GM21576 (cell line): ENCODE results near the gene TEX2.

Source experiments
- ATAC-seq: cut with Tn5 transposase; IDR thresholded peaks from one replicate; pipeline ENCODE4 v1.9.1; 2021; ENCODE audit warnings: mild to moderate bottlenecking, moderate library complexity; ENCODE audit not compliant: unreplicated experiment

The TEX2 gene

DNA sequence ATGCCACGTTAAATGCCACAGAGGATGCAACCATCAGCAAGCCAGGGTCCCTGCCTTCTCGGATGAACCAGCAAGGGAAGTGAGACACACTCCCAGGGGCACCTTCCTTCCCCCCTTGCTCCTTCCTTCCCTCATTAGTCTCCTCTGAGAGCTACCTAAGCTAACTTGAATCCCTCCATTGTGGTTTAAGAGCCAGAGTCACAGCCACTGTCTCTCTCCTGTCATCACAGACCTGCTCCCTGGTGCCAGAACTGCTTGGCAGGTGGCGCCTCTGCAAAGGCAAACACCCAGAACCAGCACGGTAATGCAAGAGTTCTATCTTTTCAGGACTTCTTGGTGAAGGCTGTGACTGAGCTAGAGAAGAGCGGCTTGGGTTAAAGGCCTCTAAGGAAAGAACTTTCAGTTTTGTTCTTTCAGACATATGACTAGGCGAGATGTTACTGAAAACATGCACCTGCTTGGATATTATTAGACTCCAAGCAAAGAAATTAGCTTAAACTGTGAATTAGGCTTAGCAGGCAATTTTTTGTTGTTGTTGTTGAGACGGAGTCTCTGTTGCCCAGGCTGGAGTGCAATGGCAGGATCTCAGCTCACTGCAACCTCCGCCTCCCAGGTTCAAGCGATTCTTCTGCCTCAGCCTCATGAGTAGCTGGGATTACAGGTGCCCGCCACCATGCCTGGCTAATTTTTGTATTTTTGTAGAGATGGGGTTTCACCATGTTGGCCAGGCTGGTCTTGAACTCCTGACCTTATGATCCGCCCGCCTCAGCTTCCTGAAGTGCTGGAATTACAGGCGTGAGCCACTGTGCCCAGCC lies 141.9 kb downstream of the TEX2 start:
- ATAC-seq, result peak; percentile 75

- no peak for ATAC-seq
Measured at GRCh38 chr17:64120159-64120810, 142.8 kb downstream of the TEX2 start.

GRCh38 chr17:64117981-64118979 lies 144.8 kb downstream of the TEX2 start:
- no peak for ATAC-seq

GRCh38 chr17:64115822-64116534 lies 147.1 kb downstream of the TEX2 start:
- ATAC-seq, result no peak

DNA sequence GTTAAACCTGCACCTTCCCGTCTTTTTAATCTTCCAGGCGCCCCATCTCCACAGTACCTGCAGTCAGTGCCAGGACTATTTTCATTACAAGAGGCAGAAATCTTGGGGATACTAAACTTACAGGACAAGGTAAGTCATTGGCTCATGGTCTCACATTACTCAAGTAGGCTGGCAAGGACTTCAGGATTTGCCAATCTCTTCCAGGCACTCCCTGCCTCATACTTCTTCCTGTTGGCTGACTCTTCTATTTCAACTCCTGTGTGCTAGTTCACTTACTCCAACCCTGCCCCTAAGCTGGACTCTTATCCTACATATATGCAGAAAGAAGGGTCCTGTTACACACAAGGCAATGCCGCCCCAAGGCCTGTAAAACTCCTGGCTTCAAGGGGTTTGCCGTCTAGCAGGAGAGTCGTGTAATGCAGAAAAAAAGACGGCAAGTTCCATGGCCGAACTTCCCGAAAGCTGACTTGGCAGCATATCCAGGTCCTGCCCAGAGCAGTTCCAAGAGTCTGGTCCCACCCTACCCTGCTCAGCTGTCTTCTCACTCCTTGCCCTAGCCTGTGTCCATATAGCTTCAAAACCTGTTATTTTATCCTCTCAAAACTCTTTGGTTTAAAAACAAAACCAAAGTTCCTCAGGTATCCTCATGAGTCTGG lies 147.9 kb downstream of the TEX2 start:
- ATAC-seq, result no peak

- no peak for ATAC-seq
Measured at GRCh38 chr17:64113006-64113405, 150.1 kb downstream of the TEX2 start.

GRCh38 chr17:64111831-64112230 lies 151.2 kb downstream of the TEX2 start:
- ATAC-seq, result no peak

- no peak for ATAC-seq
Measured at GRCh38 chr17:64110379-64111152, 152.5 kb downstream of the TEX2 start.

DNA sequence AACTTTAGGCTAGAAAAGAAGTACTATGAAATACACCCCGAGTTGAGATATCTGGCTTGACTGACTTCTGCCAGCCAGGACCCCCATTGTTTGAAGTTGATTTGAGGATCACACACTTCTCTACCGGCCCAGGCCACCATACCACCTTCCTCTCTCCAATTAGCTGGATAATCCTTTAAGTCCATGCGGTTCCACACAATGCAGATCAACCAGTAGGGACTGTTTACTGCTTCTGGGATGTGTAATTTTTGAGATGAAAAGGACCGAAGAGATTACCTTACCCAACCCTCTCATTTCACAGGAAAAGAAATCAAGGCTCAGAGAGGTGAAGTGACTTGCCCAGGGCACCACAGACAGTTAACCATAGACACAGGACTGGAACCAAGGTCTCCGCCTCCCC lies 153.7 kb downstream of the TEX2 start:
- ATAC-seq, result no peak

- no peak for ATAC-seq
Measured at GRCh38 chr17:64107500-64108236, 155.4 kb downstream of the TEX2 start.

- ATAC-seq, result no peak
Measured at GRCh38 chr17:64106918-64107317, 156.1 kb downstream of the TEX2 start.

- ATAC-seq, result no peak
Measured at GRCh38 chr17:64103391-64104364, 159.4 kb downstream of the TEX2 start.

DNA sequence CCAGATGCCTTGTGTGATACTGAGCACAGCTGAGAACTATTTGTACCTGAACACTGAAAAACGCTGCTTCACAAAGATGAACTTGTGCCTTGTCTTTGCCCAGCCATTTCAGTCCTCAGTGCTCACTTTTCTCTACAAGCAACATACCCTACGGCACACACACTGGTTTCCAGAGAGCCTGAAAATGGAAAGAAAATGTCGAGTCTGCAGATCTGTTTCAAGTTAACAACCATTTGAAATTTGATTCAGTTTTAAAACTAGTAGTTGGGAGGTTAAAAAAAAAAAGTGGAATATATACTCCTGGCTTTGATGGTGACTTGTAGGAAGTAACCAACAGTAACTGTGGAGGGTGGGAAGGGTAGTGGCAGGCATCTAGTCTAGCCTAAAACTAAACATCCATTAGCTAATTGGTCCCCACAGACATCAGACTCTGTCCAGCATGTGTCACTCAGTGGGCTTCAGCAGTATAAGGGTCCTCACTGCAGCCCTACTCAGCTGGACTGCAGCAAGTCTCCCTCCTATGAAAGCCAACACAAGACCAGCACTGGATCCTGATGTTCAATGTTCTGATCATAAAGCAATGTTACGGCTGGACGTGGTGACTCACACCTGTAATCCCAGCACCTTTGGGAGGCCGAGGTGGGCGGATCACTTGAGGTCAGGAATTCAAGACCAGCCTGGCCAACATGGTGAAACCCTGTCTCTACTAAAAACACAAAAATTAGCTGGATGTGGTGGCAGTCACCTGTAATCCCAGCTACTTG lies 160.3 kb downstream of the TEX2 start:
- no peak for ATAC-seq

DNA sequence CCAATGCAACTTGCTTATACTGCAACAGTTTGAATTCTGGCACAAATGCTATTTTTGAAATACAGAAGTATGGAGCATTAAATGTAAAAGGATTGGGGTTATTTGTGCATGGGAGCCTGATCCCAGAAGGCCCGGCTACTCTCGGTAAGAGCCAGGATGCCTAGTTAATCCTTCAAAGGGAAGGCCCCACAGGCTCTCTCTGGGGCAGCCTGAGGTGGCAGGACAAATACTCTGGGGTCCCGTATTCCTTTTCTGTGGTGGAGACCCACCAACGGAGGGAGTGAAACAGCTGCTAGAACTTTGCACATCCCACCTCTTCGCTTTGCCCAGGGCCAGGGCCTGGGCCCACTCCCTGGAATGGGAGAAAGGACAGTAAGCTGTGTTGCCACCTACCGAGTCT lies 163.5 kb downstream of the TEX2 start:
- no peak for ATAC-seq
